Peyer's patch (tissue), 4 donors: ENCODE results near the gene HOXD8.

Experiments used
- POLR2A ChIP-seq, 2 donors: fragments of 450-650 bp; IDR thresholded peaks; one replicate each; pipeline ENCODE4 v1.5.1; 2017; ENCODE audit warnings: antibody characterized with exemption in 2 of 2, mild to moderate bottlenecking in 2 of 2, moderate library complexity in 2 of 2
- TF ChIP-seq, protein P1 (sequence below), 6 experiments: fragments of 450-650 bp in 4 of 6; fragments of 200-600 bp in 2 of 6; sonication (generic) in 1 of 6; IDR thresholded peaks; one replicate each; pipeline ENCODE4 v1.5.1; 2017 to 2019; ENCODE audit warnings: antibody characterized with exemption in 6 of 6, mild to moderate bottlenecking in 3 of 6, moderate library complexity in 1 of 6

DNA sequence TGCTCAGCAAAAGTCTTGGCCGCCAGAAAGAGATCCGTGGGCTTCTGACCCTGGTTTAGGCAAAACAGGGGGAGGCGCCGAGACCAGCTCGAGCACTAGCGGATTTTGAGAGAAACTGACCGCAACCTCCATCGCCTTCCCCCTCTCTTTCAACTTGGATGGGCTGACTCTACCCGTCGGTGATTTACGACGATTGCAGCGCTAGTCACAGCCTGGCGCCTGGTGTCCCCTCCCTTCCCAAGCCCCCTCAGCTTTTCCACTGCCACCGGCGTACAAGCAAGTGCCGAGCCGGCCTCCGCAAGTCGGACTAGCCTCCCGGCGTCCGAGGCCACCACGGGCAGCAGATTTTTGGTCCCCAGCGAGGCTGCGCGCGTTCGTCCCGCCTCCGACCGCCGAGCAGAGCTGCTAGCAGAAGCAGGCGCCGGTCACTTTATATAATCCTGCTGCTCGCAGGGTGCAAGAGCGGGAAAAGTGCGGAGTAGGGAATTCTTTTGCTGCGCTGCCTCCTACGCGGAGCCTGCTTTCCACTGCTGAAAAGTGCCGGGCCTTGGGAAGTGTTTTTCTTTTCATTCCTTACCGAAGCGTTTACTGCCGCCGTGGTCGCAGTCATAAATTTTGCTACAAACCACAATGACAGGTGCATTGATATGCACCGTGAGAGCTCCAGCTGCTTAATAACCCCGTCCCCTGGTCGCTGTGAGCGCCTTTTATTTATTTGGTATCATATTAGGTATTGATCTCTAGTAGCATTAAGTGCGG is 35.3 kb downstream of the HOXD8 start:
- TF ChIP-seq, protein P1, sequence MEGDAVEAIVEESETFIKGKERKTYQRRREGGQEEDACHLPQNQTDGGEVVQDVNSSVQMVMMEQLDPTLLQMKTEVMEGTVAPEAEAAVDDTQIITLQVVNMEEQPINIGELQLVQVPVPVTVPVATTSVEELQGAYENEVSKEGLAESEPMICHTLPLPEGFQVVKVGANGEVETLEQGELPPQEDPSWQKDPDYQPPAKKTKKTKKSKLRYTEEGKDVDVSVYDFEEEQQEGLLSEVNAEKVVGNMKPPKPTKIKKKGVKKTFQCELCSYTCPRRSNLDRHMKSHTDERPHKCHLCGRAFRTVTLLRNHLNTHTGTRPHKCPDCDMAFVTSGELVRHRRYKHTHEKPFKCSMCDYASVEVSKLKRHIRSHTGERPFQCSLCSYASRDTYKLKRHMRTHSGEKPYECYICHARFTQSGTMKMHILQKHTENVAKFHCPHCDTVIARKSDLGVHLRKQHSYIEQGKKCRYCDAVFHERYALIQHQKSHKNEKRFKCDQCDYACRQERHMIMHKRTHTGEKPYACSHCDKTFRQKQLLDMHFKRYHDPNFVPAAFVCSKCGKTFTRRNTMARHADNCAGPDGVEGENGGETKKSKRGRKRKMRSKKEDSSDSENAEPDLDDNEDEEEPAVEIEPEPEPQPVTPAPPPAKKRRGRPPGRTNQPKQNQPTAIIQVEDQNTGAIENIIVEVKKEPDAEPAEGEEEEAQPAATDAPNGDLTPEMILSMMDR (IDR thresholded peaks at IDR 0.05), result no peak
- no peak for TF ChIP-seq POLR2A (IDR thresholded peaks at IDR 0.05)
